NCI-H187 (cell line): ENCODE data around the gene SPNS2.
"Not testable (repeated sequence)": the region's sequence is repeated elsewhere in the genome, so short reads cannot be mapped to it uniquely, and the experiment has no call there.

Experiments
- DNase-seq, 2 experiments: peaks; one replicate each; lab custom pipeline; 2025; lab: John Stamatoyannopoulos, UW

Gene SPNS2

GRCh38 chr17:4572131-4572530 is 73.5 kb downstream of the SPNS2 start:
- DNase-seq, result no peak

DNA sequence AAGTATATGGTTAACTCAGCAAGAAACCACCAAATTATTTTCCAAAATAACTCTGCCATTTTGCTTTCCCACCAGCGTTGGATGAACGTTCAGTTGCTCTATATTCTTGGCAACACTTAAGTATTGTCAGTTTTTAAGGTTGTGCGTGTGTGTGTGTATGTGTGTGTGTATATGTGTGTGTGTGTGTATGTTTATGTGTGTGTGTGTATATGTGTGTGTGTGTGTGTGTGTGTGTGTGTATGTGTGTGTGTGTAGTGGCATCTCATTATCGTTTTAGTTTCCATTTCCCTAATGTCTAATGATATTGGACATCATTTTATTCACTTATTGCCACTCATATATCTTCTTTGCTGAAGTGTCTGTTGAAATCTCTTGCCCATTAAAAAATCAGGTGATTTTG is 74.4 kb downstream of the SPNS2 start:
- DNase-seq, result no peak

DNA sequence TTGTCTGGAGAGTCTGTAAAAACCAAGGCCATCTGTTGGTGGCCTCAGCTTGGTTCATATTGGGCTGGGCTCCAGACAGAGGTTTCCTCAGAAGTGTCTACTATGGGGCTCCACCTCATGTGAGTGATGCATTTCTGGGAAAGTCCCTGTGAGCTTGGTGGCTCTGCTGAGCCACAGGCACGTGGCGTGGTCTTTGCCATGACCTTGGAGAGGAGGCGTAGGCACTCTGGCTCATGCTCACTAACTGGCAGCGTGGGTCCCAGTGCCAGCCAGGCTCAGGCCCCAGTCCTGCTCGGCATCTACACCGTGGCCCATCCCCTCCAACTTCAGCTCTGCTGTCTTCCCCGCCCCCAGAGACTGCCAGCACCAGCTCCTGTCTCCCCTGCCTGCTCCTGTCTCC is 75.0 kb downstream of the SPNS2 start:
- DNase-seq, result no peak

- DNase-seq, result no peak
Observed at GRCh38 chr17:4574448-4575045, 75.9 kb downstream of the SPNS2 start.

DNA sequence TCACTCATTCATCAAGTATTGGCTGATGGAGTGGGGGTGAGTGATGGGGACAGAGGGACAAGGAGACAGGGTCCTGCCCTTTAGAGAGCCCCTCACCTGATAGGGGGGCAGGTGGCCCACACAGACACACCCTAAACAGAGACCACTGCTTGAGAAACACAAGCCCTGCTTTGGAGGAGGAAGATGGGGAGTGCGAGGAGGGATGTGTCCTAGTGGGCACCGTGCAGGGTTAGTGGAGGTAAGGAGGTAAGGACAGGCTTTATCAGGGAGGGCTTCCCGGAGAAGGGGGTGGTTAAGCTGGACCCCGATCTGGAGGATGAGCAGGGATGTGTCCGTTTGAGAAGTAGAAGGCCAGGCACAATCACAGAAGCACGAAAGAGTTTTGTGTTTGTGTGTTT is 77.5 kb downstream of the SPNS2 start:
- DNase-seq, result no peak

DNA sequence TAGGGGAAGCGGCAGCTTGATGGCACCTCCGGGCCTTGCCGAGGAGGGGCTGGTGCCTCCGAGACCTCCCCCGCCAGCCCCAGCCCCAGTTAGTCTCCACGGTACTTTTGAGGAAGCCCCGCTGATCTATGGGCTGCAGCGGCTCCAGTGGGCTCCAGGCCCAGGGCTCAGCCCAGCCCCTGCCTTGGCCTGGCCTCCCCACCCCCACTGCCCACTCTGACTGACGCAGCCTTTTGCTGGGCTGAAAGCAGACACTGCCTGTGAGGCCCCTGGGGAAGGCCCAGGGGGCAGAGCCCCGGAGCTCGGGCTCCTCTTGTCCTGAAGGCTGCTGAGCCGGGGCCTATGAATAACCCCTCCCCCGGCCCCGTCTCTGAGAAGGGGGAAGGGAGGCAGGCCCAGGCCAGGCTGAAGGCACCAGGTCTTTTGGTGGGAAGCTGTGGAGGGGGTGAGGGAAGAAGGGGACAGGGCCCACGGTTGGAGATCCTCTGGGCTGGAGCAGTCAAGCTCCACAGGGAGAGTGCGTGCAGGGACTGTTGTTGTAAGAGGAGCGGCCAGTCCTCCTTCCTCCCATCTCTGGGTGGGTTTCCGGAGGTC is 78.1 kb downstream of the SPNS2 start:
- DNase-seq, result no peak

GRCh38 chr17:4577386-4577993 is 78.8 kb downstream of the SPNS2 start:
- DNase-seq, result no peak

DNA sequence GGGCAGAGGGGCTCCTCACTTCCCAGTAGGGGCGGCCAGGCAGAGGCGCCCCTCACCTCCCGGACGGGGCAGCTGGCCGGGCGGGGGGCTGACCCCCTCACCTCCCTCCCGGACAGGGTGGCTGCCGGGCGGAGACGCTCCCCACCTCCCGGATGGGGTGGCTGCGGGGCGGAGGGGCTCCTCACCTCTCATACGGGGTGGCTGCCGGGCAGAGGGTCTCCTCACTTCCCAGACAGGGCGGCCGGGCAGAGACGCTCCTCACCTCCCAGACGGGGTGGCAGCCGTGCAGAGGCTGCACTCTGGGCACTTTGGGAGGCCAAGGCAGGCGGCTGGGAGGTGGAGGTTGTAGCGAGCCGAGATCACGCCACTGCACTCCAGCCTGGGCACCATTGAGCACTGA is 79.7 kb downstream of the SPNS2 start:
- DNase-seq, result not testable (repeated sequence)

- DNase-seq, result no peak
Observed at GRCh38 chr17:4579678-4580077, 81.0 kb downstream of the SPNS2 start.

- DNase-seq, result no peak
Observed at GRCh38 chr17:4580291-4580690, 81.6 kb downstream of the SPNS2 start.

GRCh38 chr17:4582101-4582501 is 83.4 kb downstream of the SPNS2 start:
- no peak for DNase-seq

DNA sequence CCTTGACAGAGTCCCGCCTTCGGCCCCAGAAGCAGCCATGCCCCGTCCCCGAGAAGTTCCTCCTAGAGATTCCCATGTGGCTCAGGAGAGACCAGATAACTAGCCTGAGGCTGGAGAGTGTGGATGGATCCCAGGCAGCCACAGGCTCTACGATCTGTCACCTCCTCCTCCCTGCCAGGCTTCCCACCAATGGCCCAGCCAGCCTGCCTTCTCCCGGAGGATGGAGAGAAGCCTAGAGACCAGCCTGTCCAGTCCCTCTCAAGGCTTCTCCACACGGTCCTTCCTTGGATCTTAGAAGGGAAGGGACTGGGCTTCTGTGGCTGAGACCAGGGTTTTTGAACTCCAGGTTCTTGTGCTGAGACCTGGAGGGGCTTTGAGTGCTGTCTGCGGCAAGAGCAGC is 84.0 kb downstream of the SPNS2 start:
- DNase-seq, result no peak

DNA sequence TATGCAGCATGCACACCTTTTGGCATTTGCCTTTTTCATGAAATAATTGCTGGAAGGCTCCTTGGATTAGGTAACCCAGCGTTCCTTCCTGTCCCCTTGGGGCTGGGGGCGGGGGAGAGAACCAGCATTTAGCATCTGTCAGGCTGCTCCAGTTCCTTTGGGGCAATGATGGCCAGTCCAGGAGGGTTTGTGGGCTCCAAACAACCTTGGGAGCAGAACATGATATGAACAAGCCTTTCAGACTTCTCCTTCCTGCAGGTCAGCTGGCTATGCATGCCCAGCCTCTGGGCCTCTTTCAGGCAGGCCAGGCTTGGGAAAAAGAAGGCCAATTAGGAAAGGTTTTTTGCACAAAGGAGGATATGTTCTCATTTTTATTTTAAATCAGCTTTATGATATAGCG is 84.5 kb downstream of the SPNS2 start:
- no peak for DNase-seq

DNA sequence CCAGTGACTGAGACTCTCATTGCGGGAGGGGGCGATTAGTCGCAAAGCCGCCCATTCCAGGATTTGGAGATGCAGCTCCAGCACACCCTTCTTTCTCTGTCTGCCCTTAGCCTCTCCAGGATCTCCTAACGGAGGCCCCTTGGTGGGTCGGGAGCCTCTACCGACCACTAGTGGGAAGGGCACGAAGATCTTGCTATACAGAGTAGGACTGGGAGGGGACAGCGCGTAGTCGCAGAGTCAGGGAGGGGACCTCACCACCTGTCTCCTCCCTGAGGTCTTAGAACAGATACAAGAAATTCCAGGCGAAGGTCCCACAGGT is 85.1 kb downstream of the SPNS2 start:
- no peak for DNase-seq

GRCh38 chr17:4584101-4584916 is 85.6 kb downstream of the SPNS2 start, which contains the start of gene SMTNL2:
Gene SMTNL2, plus strand, starts transcription at chr17:4584529. Its CDS starts 77 bp downstream, at chr17:4584606.
- DNase-seq, result no peak

DNA sequence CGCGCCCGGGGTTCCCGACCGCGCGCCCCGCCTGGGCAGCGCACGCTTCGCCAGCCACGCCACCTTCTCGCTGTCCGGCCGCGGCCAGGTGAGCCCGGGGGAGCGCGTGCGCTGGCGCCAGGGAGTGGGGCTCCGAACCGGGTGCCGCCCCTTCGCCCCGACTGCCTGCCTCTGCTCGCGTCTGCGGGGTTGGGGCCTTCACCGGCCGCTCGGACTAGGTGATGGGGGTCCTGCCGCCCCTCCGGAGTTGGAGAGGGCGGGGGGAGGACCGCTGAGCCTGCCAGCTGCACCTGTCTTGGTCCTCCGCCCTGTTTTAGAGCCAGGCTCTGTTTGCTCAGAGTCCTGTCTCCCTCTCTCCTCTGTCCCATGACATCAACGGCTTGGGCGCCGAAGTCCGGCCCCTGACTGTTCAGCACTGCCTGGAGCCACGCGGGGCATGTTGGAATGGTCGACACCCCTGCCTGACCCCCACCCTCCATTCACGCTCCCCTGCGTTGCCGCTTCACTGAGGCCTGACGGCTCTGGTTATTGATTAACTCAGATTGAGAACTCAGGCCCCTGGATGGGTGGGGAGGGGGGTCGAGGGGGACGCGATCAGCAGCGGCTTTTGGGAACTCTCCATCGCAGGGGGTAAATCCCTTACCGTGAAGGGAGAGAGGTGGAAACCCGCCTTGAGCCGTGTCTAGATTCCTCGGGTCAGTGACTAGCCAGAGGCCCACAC is 86.4 kb downstream of the SPNS2 start:
- DNase-seq, result no peak

GRCh38 chr17:4585638-4585994 is 86.9 kb downstream of the SPNS2 start:
- DNase-seq, result no peak

DNA sequence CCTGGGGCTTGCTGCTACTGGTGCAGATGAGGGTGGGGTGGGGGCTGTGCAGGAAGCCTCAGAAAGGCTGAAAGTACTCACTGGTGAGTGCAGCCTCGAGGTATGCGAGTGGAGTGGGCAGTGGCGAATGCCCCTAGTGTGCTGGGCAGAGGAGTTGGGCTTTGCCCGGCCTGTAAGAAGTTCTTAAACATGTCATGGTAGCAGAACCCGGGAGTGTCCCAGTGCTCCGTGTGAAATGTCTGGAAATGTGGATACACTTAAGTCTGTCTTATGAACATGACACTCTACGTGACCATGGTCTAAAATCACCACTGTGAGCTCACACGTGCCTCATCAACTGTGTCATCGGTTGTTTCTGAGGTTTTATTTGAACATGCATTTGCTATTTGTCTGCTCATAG is 87.4 kb downstream of the SPNS2 start:
- DNase-seq, result no peak

DNA sequence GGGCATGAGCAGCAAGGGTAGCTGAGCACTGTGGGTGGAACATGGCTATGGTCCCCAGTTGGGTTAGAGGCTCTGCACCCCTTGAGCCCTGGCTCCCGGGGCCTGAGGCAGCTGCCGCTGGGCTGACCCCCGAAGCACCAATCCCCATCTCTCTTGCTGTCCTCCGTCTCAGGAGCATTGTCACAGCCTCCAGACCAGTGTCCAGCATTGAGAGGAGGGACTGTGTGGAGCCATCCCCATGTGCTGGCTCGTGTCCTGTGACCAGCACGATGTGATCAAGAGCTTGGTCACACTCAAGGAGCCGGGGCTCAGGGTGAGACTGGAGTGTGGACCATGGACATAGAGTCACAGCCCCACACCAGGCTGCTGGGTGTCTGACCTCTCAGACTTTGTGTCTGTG is 88.5 kb downstream of the SPNS2 start:
- DNase-seq, result no peak

GRCh38 chr17:4587803-4588202 is 89.1 kb downstream of the SPNS2 start:
- DNase-seq, result no peak

DNA sequence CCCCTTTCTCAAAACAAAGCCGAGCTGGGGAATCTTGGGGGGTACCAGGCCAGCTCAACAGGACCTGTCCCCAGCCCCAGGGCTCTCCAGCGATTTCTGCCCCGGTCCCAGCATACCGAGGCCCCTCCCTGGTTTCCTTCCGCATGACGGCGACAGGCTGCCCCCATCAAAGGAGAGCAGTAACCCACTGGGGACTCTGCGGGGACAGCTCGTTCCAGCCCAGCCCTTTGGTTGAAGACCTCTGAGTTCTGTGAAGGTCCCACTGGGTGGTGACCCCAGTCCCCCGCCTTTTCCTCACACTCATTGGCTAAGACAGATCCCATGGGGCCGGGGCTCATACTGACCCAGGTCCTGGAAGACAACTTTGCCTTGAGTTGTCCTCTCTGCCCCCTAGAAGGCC is 89.7 kb downstream of the SPNS2 start:
- DNase-seq, result no peak
